ENCODE data around the gene POU4F3.

DNA sequence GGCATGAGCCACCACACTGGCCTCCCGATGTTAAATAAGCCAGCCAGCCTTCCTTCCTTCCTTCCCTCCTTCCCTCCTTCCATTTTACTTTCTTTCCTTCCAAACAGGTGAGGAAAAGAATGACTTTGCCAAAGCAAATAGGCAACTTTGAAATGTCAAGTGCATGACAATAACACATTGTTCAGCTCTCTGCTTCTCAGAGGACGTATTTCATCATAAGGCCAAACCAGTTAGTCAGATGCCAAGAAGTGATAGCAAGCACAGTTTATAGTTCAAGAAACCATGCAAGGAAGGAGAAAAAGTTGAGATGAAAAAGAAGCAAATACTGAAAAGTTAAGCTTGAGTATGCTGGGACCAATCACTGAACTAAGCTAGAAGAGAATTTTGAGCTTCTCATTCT lies 29.5 kb downstream of the POU4F3 start:
- TF ChIP-seq CTCF (IDR thresholded peaks at IDR 0.05) (no peak), POLR2A (IDR thresholded peaks at IDR 0.05) (no peak), POLR2AphosphoS5 (IDR thresholded peaks at IDR 0.05) (no peak)

Data from stomach (tissue), 4 donors.